ENCODE results near the gene GOLGA7B.

Gene GOLGA7B

DNA sequence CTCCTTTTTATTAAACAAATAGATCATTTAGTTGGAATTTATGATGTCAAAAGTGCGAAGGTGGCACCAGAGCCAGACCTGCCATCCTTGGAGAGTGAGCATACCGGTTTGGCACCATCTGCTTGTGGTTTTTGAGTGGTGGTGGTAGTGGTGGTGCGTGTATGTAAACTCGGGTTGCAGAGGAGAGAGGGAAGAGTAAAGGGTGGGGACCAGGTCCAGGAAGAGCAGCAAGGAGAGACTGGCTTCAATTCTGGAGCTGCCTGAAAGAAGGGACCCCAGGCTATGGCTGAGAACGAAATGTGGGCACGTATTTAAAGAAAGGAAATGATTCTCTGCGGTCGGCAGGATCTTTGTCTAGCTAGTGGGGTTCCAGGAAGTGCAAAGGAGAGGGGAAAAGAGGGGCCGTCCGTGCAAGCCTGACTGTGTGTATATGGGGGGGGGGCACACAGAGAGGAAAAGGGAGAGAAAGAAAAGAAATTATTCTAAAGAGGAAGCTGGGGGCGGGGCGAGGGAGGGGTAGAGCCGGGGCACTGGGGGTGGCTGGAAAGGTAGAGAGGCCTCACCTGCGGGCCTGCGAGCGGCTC, 448 bp upstream of the GOLGA7B start:
- Histone ChIP-seq H3K9me3 (ENCODE audit: insufficient read depth, low read length) (no peaks in the 10 kb centered on the region), H3K4me3 (ENCODE audit: low read length) (peak overlapping the region; percentile 84), H3K27me3 (ENCODE audit: low read depth, low read length) (no peaks in the 10 kb centered on the region), H3K4me2 (ENCODE audit: low read length) (peak overlapping the region; percentile 70), H4K20me1 (ENCODE audit: insufficient read depth, low read length) (no peaks in the 10 kb centered on the region), H2AFZ (ENCODE audit: low read depth, low read length) (peak overlapping the region; percentile 81), H3K79me2 (ENCODE audit: low read length) (no peaks in the 10 kb centered on the region), H3K4me1 (ENCODE audit: low read length) (no peaks in the 10 kb centered on the region), H3K27ac (ENCODE audit: low read length) (no peak overlapping the region), H3K36me3 (replicated peaks; ENCODE audit: low read depth, low read length) (no peaks in the 10 kb centered on the region), H3K9ac (ENCODE audit: low read length) (peak overlapping the region; percentile 38)
- no peak for TF ChIP-seq EZH2phosphoT487 (IDR thresholded peaks at IDR 0.05; ENCODE audit: low read depth)
- TF ChIP-seq, protein P1, sequence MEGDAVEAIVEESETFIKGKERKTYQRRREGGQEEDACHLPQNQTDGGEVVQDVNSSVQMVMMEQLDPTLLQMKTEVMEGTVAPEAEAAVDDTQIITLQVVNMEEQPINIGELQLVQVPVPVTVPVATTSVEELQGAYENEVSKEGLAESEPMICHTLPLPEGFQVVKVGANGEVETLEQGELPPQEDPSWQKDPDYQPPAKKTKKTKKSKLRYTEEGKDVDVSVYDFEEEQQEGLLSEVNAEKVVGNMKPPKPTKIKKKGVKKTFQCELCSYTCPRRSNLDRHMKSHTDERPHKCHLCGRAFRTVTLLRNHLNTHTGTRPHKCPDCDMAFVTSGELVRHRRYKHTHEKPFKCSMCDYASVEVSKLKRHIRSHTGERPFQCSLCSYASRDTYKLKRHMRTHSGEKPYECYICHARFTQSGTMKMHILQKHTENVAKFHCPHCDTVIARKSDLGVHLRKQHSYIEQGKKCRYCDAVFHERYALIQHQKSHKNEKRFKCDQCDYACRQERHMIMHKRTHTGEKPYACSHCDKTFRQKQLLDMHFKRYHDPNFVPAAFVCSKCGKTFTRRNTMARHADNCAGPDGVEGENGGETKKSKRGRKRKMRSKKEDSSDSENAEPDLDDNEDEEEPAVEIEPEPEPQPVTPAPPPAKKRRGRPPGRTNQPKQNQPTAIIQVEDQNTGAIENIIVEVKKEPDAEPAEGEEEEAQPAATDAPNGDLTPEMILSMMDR (IDR thresholded peaks at IDR 0.05; ENCODE audit: low read depth, low read length) = no peak

DNA sequence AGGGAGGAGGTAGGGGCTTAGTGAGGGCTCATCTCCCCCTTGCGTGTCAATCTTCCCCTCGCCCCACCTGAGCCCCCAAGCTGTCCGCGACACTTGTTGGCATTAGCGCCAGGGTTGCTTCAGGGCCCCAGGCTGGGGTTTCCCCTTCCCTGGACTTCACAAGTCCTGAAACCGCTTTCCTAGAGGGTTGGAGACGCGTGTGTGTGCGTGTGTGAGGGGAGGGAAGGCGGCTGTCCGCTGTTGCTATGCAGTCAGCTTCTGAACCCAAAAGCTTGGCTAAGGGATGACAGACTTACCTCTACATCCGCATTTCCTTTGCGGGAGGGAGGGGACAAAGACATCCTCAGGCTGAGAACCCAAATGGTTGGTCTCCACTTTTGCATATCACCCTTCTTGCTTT, 803 bp downstream of the GOLGA7B start:
- H3K27me3 ChIP-seq (ENCODE audit: low read depth, low read length) = no peaks in the 10 kb centered on the region
- TF ChIP-seq, protein P1 (IDR thresholded peaks at IDR 0.05; ENCODE audit: low read depth, low read length) = no peak
- no peak for TF ChIP-seq EZH2phosphoT487 (IDR thresholded peaks at IDR 0.05; ENCODE audit: low read depth)
- H3K9me3 ChIP-seq (ENCODE audit: insufficient read depth, low read length) = no peaks in the 10 kb centered on the region
- no peaks in the 10 kb centered on the region for H3K36me3 ChIP-seq (replicated peaks; ENCODE audit: low read depth, low read length)
- no peak overlapping the region for H3K4me3 ChIP-seq (ENCODE audit: low read length)
- H4K20me1 ChIP-seq (ENCODE audit: insufficient read depth, low read length) = no peaks in the 10 kb centered on the region
- no peaks in the 10 kb centered on the region for H3K79me2 ChIP-seq (ENCODE audit: low read length)
- H3K27ac ChIP-seq (ENCODE audit: low read length) = no peak overlapping the region
- no peak overlapping the region for H2AFZ ChIP-seq (ENCODE audit: low read depth, low read length)
- H3K4me1 ChIP-seq (ENCODE audit: low read length) = no peaks in the 10 kb centered on the region
- H3K4me2 ChIP-seq (ENCODE audit: low read length) = no peak overlapping the region
- H3K9ac ChIP-seq (ENCODE audit: low read length) = no peak overlapping the region

DNA sequence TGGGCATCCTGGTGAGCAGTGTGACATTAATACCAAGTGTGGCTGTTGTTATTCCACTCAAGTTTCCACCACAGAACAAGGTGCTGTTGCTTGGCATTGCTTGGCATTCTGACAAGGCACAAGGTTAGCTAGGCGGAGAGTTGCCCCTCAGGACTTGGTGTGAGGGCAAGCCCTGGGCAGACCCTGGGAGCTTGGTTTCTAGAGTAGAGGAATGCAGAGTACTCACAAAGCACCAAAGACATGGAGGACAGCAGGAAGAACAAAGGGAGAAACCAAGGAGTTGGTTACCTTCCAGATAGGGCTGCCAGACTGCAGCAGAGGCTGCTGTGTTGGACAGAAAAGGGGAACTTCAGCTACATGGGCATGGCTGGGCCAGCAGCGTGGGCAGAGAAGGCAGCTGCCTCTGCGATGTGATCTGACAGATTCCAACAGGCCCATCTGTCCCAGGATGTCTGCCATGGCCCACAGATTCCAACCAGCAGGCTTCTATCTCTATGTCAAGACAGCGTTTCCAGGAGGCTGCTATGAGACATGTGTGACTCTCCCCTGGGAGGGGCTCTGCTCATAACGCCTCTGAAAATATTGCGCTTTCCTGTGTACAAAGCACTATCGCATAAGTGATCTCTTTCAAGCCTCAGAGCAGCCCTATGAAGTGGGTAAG, 1.8 kb downstream of the GOLGA7B start:
- Histone ChIP-seq H3K9me3 (ENCODE audit: insufficient read depth, low read length) (no peaks in the 10 kb centered on the region), H3K4me3 (ENCODE audit: low read length) (no peak overlapping the region), H3K4me1 (ENCODE audit: low read length) (no peaks in the 10 kb centered on the region), H3K36me3 (replicated peaks; ENCODE audit: low read depth, low read length) (no peaks in the 10 kb centered on the region), H3K27me3 (ENCODE audit: low read depth, low read length) (no peaks in the 10 kb centered on the region), H3K9ac (ENCODE audit: low read length) (no peak overlapping the region), H2AFZ (ENCODE audit: low read depth, low read length) (no peak overlapping the region), H3K27ac (ENCODE audit: low read length) (no peak overlapping the region), H3K79me2 (ENCODE audit: low read length) (no peaks in the 10 kb centered on the region), H4K20me1 (ENCODE audit: insufficient read depth, low read length) (no peaks in the 10 kb centered on the region), H3K4me2 (ENCODE audit: low read length) (no peak overlapping the region)
- TF ChIP-seq, protein P1 (IDR thresholded peaks at IDR 0.05; ENCODE audit: low read depth, low read length) = no peak
- no peak for TF ChIP-seq EZH2phosphoT487 (IDR thresholded peaks at IDR 0.05; ENCODE audit: low read depth)

DNA sequence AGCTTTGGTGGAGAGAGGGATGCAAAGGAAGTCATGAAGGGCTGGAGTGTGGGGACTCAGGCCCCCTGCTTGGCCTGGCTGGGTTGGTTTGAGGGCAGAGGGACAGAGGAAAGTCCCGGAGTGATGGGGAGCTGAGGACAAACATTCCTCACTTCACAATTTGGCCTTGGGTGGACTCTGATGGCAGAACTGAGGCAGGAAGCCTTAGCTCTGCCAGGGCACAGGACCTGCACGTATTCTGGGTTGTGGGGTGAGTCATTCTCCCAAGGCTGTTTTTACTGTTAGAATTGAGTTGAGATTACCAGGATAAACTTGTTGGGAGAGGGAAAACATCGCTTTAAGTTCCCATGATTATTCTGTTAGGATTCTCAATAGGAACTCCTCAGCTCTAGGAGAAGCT, 2.6 kb downstream of the GOLGA7B start:
- H3K79me2 ChIP-seq (ENCODE audit: low read length) = no peaks in the 10 kb centered on the region
- no peak overlapping the region for H3K9ac ChIP-seq (ENCODE audit: low read length)
- H2AFZ ChIP-seq (ENCODE audit: low read depth, low read length) = no peak overlapping the region
- no peaks in the 10 kb centered on the region for H3K9me3 ChIP-seq (ENCODE audit: insufficient read depth, low read length)
- H3K4me3 ChIP-seq (ENCODE audit: low read length) = no peak overlapping the region
- H3K4me1 ChIP-seq (ENCODE audit: low read length) = no peaks in the 10 kb centered on the region
- no peaks in the 10 kb centered on the region for H3K36me3 ChIP-seq (replicated peaks; ENCODE audit: low read depth, low read length)
- TF ChIP-seq, protein P1 (IDR thresholded peaks at IDR 0.05; ENCODE audit: low read depth, low read length) = no peak
- no peak for TF ChIP-seq EZH2phosphoT487 (IDR thresholded peaks at IDR 0.05; ENCODE audit: low read depth)
- H3K27me3 ChIP-seq (ENCODE audit: low read depth, low read length) = no peaks in the 10 kb centered on the region
- H4K20me1 ChIP-seq (ENCODE audit: insufficient read depth, low read length) = no peaks in the 10 kb centered on the region
- no peak overlapping the region for H3K4me2 ChIP-seq (ENCODE audit: low read length)
- H3K27ac ChIP-seq (ENCODE audit: low read length) = no peak overlapping the region
